Measurements from ENCODE around the gene HOXB5.

Gene HOXB5

DNA sequence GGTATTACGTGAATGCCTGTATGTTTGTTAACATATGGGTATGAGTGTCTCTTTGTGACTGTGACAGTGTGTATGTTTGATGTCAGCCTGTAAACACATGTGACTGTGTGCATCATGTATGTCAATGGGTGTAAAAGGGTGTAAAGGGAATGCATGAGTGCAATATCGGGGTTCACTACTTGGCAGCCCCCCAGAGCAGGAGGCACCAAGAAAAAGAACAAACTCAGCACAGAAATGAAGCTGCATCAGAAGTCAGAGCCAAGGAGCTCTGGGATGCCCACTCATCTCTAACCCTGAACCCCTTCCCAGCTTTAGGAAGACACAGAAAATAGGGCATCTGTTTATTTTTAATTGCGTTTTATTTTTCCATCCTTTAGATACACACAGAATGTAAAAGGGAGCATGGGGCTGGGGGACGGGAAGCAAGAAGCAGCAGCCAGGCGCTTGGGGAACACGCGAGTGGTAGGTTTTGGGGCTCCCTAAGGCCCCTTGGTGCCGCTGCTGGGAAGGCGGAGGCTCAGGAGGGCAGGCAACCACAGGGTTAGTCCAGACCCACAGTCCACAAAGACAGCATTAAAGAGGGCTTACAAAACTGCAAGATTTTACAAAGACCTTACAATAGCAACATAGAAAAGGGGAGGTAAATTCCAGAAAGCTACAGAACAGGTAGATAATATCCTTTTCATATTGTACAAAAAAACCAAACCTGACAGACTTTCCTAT lies 13.5 kb upstream of the HOXB5 start:
- peak overlapping the region; percentile 73 for H3K27ac ChIP-seq (ENCODE audit: low read depth, low read length, severe bottlenecking)
- H3K9me3 ChIP-seq (ENCODE audit: control insufficient read depth, low read length), result no peaks in the 10 kb centered on the region
- H3K4me3 ChIP-seq (ENCODE audit: extremely low read depth, insufficient read depth, low read length, poor library complexity, severe bottlenecking), result no peak overlapping the region
- WGBS, 2 experiments (ENCODE audit: insufficient coverage in 2 of 2), result 21 to 41% methylated on average over 5 to 6 of the region's 9 CpGs
- peaks cover 18% of the 10 kb centered on the region for H3K4me1 ChIP-seq (ENCODE audit: control insufficient read depth, insufficient read depth, low read length, poor library complexity, severe bottlenecking)
- H3K36me3 ChIP-seq (ENCODE audit: control insufficient read depth, insufficient read depth, low read length), result no peaks in the 10 kb centered on the region

DNA sequence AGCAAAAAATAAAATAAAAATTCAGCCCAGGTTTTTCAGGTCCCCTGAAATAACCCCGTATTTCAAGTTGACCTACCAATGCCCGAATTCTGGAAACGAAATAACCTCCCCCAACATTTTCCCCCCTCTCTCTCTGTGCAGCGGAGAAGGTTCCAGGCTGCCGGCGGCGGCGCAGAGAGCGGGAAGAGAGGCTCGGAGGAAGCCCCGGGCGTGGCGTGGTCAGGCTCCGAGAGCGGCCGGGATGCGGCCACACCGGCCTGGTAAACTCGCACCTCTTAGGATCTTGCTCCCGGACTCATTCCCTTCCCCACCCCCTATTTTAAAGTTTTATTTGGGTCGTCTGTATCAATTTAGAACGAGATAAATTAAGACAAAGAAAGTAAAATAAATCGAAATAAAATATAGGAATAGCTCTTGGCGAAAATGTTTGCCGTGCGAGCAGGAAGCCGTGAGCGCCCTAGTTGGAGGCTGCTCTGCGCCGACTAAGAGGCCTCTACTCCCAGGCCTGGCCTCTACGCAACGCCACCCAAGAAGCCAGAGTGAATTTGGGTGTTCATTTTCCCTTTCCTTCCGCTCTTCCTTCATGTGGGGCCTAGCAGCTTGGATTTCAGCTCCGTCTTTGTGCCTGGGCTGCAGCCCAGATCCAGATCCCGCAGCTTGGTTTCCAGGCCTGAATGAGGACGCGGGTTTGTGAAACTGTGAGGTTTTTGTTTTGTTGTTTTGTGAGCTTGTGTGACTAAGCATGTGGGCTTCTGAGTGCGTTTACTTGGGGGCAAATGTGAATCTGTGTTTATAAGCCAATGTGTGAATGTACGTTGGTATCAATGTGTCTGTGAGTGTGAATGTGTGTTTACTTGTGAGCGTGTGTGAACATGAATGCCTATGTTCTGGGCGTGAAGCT lies 12.7 kb upstream of the HOXB5 start:
- H3K4me3 ChIP-seq (ENCODE audit: extremely low read depth, insufficient read depth, low read length, poor library complexity, severe bottlenecking), result peak overlapping the region; percentile 5
- 10 to 13% methylated on average over 23 of the region's 41 CpGs for WGBS, 2 experiments (ENCODE audit: insufficient coverage in 2 of 2)
- no peaks in the 10 kb centered on the region for H3K9me3 ChIP-seq (ENCODE audit: control insufficient read depth, low read length)
- no peaks in the 10 kb centered on the region for H3K36me3 ChIP-seq (ENCODE audit: control insufficient read depth, insufficient read depth, low read length)
- H3K27ac ChIP-seq (ENCODE audit: low read depth, low read length, severe bottlenecking), result peak overlapping the region; percentile 73
- H3K4me1 ChIP-seq (ENCODE audit: control insufficient read depth, insufficient read depth, low read length, poor library complexity, severe bottlenecking), result peaks cover 21% of the 10 kb centered on the region

DNA sequence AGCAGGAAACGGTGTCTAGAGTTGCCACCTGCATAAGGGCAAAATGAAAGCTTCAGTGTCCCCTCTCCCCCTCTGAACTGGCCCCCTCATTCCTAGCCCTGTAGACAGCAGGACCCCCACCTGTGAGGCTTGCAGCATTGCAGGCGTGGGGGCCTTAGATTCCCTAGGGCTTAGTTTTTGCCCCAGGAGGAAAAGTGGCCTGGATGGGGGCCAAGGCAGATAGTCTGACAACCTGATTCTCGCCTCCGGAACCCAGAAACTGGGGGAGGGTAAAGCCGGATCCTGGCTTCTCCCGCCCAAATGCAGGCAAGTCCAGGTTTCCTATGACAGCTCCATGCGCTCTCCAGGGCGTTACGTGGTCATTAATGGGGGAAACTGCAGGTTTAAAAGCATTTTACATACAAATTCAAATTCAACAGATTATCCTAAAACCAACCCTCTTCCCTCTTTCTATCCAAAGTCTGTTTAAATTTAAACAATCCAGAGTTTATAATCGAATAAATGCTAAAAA lies 11.9 kb upstream of the HOXB5 start:
- WGBS, 2 experiments (ENCODE audit: insufficient coverage in 2 of 2), result 4 to 12% methylated on average over 7 to 8 of the region's 10 CpGs
- Histone ChIP-seq H3K36me3 (ENCODE audit: control insufficient read depth, insufficient read depth, low read length) (no peaks in the 10 kb centered on the region), H3K9me3 (ENCODE audit: control insufficient read depth, low read length) (no peaks in the 10 kb centered on the region), H3K27ac (ENCODE audit: low read depth, low read length, severe bottlenecking) (peak overlapping the region; percentile 73), H3K4me3 (ENCODE audit: extremely low read depth, insufficient read depth, low read length, poor library complexity, severe bottlenecking) (no peak overlapping the region), H3K4me1 (ENCODE audit: control insufficient read depth, insufficient read depth, low read length, poor library complexity, severe bottlenecking) (peaks cover 15% of the 10 kb centered on the region)

DNA sequence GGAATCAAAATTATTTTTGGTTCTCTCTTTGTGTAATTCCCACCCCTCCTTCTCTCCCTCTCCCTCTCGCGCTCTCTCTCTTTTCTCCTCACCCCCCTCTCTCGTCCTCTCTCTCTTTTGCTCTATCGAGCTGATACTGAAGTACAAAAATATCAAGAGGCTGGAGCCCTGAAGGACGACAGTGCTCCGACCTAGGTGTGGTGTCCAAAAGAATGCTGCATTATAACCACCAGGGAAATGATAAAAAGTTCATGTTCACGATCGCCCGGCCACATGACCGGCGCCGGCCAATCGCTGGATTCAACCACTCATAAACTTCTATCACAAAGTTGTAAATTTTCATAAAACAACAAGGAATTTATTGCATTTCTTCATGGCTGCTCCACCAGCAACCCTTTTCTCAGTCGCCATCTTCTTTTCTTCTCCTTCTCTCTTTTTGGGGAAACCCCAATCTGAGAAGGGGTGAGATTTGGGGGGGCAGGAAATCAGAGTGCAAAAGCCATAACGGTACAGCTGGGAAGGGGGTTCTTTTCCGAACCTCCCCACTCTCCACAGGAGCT lies 11.3 kb upstream of the HOXB5 start, which contains the start of gene HOXB6:
Gene HOXB6 (minus strand): TSS at position 217 of the 560 bp plus-strand sequence. CDS start 6,836 bp downstream, outside the sequence.
- Histone ChIP-seq H3K9me3 (ENCODE audit: control insufficient read depth, low read length) (no peaks in the 10 kb centered on the region), H3K27ac (ENCODE audit: low read depth, low read length, severe bottlenecking) (peak within 1 kb of the TSS; percentile 73), H3K4me3 (ENCODE audit: extremely low read depth, insufficient read depth, low read length, poor library complexity, severe bottlenecking) (peak within 1 kb of the TSS; percentile 33), H3K4me1 (ENCODE audit: control insufficient read depth, insufficient read depth, low read length, poor library complexity, severe bottlenecking) (peaks cover 12% of the 10 kb centered on the region), H3K36me3 (ENCODE audit: control insufficient read depth, insufficient read depth, low read length) (no peaks in the 10 kb centered on the region)
- WGBS, 2 experiments (ENCODE audit: insufficient coverage in 2 of 2), result 15% methylated on average over 11 to 13 of the region's 16 CpGs

DNA sequence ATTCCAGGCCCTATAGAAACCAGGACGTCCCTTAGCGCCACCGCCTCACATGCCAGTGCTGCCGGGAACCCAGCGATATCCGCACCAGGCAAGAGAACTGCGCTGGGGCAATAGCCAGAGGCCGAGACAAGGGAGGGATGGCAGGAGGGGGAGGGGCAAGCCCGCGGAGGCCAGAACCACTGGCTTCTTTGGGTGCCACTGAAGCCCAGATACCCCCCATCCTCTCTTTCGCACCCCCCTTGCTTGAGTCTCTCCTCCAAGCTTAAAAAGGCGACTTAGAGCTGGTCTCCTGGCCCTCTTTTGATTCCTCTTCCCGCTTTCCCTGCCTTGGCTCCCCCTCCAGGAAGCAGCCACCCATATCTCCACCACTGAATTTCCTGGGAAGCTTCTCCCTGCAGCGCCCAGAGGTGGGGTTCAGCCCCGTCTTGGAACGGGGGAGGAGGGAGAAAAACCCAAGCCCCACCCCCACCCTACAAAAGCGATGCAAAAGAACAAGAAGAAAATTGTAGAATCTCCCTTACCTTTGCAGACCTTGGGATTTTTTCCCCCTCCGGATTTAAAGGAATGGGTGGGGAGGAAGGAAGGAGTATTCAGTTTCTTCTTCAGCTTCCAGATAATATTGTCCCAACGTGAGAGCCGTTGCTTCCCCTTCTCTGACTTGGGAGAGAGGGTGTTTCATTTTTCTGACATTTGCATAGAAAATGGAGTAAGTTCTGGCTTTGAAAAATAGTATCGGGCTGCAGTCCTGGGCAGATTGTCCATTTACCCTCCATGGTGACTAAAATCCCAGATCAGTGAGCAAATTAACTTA lies 10.6 kb upstream of the HOXB5 start:
- Histone ChIP-seq H3K36me3 (ENCODE audit: control insufficient read depth, insufficient read depth, low read length) (no peaks in the 10 kb centered on the region), H3K4me1 (ENCODE audit: control insufficient read depth, insufficient read depth, low read length, poor library complexity, severe bottlenecking) (peaks cover 9% of the 10 kb centered on the region), H3K4me3 (ENCODE audit: extremely low read depth, insufficient read depth, low read length, poor library complexity, severe bottlenecking) (peak overlapping the region; percentile 33), H3K9me3 (ENCODE audit: control insufficient read depth, low read length) (no peaks in the 10 kb centered on the region), H3K27ac (ENCODE audit: low read depth, low read length, severe bottlenecking) (peak overlapping the region; percentile 69)
- 0 to 1% methylated on average over 6 to 11 of the region's 21 CpGs for WGBS, 2 experiments (ENCODE audit: insufficient coverage in 2 of 2)

DNA sequence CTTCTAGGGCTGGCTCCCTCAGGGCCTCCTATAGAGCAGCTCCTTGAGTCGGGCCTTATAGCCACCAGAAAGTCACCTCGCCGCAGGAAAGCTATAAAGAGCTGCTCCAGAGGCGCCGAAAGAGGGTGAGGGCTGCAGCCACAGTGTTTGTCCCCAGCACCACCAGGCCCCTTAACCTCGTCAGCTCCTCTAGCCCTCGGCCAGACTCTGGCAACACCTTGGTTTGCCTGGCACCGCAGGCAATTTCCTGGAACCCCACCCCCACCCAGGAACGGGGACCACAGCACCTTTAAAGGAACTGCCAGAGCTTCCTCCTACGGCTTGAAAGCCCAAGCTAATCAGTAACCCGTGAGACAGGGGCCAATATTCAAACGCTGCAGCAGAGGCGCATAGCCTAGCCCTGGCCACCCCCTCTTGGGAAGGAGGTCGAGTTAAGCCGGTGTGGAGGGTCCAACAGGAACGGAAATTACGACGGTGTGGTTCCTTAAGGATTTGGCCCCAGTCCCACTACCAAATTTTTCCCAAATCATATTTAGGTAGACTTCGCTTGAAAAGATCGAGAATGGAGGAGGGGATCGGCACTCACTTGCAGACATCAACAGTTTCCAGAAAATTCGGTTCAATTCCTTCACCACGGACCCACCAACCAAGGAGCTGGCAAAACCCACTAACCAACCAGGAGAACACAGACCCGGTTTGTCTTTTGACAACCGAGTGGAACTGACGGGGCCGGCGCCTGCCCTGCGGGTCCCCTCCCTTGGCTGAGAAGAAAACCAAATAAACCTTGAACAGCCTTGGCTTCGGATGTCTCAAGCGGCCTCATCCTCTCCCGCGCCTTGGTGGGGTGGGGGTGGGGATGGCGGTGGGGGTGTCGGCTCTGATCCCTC lies 8.2 kb upstream of the HOXB5 start:
- 6 to 12% methylated on average over 17 to 23 of the region's 35 CpGs for WGBS, 2 experiments (ENCODE audit: insufficient coverage in 2 of 2)
- H3K4me1 ChIP-seq (ENCODE audit: control insufficient read depth, insufficient read depth, low read length, poor library complexity, severe bottlenecking), result peaks cover 12% of the 10 kb centered on the region
- H3K36me3 ChIP-seq (ENCODE audit: control insufficient read depth, insufficient read depth, low read length), result no peaks in the 10 kb centered on the region
- H3K4me3 ChIP-seq (ENCODE audit: extremely low read depth, insufficient read depth, low read length, poor library complexity, severe bottlenecking), result peak overlapping the region; percentile 33
- H3K9me3 ChIP-seq (ENCODE audit: control insufficient read depth, low read length), result no peaks in the 10 kb centered on the region
- H3K27ac ChIP-seq (ENCODE audit: low read depth, low read length, severe bottlenecking), result peak overlapping the region; percentile 91

DNA sequence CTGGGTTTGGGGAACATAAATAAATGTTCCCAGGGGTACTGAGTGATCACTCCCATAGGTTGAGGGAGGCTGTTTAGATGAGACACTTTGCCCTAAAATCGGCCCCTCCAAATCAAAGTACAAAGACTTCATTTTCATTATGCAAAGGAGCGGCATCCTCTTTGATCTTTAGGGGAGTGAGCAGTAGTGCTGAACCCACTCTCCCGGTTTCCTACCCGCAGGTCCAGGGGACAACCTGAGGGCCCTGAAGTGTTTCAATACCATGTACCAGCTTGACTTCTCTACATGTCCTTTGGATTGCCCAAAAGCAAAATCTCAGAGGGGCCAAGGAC lies 7.6 kb upstream of the HOXB5 start:
- peaks cover 13% of the 10 kb centered on the region for H3K4me1 ChIP-seq (ENCODE audit: control insufficient read depth, insufficient read depth, low read length, poor library complexity, severe bottlenecking)
- peak overlapping the region; percentile 91 for H3K27ac ChIP-seq (ENCODE audit: low read depth, low read length, severe bottlenecking)
- no peaks in the 10 kb centered on the region for H3K9me3 ChIP-seq (ENCODE audit: control insufficient read depth, low read length)
- peak overlapping the region; percentile 33 for H3K4me3 ChIP-seq (ENCODE audit: extremely low read depth, insufficient read depth, low read length, poor library complexity, severe bottlenecking)
- WGBS, 2 experiments (ENCODE audit: insufficient coverage in 2 of 2), result 0 to 6% methylated on average over 2 of the region's 4 CpGs
- no peaks in the 10 kb centered on the region for H3K36me3 ChIP-seq (ENCODE audit: control insufficient read depth, insufficient read depth, low read length)

DNA sequence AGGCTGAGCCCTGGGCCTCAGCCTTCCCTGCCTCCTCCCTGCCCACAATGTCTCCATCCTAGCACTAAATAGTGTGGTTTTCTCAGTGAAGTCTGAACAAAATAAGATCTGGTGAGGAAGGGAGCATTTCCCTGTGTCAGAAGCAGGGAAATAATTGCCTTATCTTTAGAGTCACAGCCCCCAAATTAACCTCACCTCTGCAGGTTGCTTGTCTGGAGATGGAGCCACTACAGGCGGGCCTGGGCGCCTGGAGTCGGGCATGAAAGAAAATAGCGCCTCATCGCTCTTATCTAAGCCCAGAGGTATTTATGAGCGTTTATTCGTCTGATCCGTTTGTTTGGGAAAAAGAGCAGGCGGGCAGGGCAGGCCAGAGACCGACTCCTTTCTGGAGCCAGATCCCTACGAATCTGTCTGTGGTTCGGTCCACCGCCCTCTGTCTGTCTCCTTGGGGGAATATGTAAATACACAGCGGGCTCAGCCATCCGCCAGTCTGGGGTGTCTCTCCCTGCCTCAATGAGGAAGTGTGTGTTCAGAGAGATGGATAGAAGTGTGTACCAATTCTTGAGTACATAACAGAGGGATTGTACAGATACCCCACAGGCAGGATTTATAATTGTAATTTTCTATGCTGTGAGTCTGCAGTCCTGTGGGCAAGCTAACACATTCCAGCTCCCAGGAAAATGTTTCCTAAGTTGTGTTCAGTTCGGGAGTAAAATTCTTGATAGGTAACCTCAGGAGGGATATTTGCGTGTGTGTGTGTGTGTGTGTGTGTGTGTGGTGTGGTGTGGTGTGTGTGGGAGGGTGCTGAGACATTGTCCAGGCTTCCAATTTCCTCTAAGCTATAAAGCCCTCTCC lies 6.9 kb upstream of the HOXB5 start:
- WGBS, 2 experiments (ENCODE audit: insufficient coverage in 2 of 2), result 6% methylated on average over 12 to 14 of the region's 17 CpGs
- Histone ChIP-seq H3K9me3 (ENCODE audit: control insufficient read depth, low read length) (no peaks in the 10 kb centered on the region), H3K4me3 (ENCODE audit: extremely low read depth, insufficient read depth, low read length, poor library complexity, severe bottlenecking) (peak overlapping the region; percentile 33), H3K4me1 (ENCODE audit: control insufficient read depth, insufficient read depth, low read length, poor library complexity, severe bottlenecking) (peaks cover 17% of the 10 kb centered on the region), H3K36me3 (ENCODE audit: control insufficient read depth, insufficient read depth, low read length) (no peaks in the 10 kb centered on the region), H3K27ac (ENCODE audit: low read depth, low read length, severe bottlenecking) (peak overlapping the region; percentile 91)

DNA sequence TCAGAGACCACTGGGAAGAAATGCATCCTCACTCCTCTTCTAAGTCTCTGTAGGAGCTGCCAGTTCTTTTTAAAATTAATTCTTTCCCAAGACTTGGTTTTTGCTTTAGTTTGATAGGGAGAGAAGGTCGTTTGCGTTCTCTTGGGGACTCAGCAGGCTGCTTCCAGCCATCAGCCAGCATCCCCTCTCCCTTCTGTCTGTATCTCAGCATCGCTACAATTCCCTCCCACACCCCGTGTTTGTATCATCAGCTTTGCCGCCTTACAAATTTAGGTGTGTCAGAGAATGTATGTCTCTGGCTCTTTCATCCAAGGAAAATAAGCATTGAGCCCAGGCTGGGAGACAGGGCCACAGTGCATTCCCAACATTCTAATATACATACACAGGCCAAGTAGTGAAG lies 5.8 kb upstream of the HOXB5 start:
- Histone ChIP-seq H3K4me3 (ENCODE audit: extremely low read depth, insufficient read depth, low read length, poor library complexity, severe bottlenecking) (peak overlapping the region; percentile 54), H3K27ac (ENCODE audit: low read depth, low read length, severe bottlenecking) (peak overlapping the region; percentile 91), H3K4me1 (ENCODE audit: control insufficient read depth, insufficient read depth, low read length, poor library complexity, severe bottlenecking) (peaks cover 25% of the 10 kb centered on the region), H3K9me3 (ENCODE audit: control insufficient read depth, low read length) (no peaks in the 10 kb centered on the region), H3K36me3 (ENCODE audit: control insufficient read depth, insufficient read depth, low read length) (no peaks in the 10 kb centered on the region)
- WGBS, 2 experiments (ENCODE audit: insufficient coverage in 2 of 2), result 20% methylated on average over 1 of the region's 5 CpGs; no CpG with 5 or more reads in 1 of the 2 experiments
